HepG2 (cell line): Measurements from ENCODE around the gene OR6S1. TPM values are rescaled to one million over a fixed set of nuclear protein-coding genes. Genes with fewer than 3 reads are reported as not detected.

Source experiments
- ATAC-seq: fragments of 200-7000 bp; cut with Tn5 transposase; 3 replicates; pipeline ENCODE4 v1.9.1; 2020; ENCODE audit warnings: mild to moderate bottlenecking, moderate library complexity
- BruUV-seq: library from RNA; stranded (reverse); fragments of 400-500 nt; replicated peaks from 2 replicates; lab custom pipeline; 2021; lab: Mats Ljungman, UMichigan
- CTCF ChIA-PET: fragments of 300-600 bp; formaldehyde crosslinking; extraction: SDS; loops from one replicate; lab custom pipeline; 2021; ENCODE audit warnings: low total read pairs, inconsistent platforms, low intra/inter-chr PET ratio; lab: Yijun Ruan, JAX
- POLR2A ChIA-PET: fragments of 350-600 bp; sonication (Branson Sonifier 250); formaldehyde crosslinking; loops from one replicate; lab custom pipeline; 2020; ENCODE audit warnings: antibody characterized with exemption, inconsistent platforms; lab: Yijun Ruan, JAX
- DNase-seq: peaks from one replicate; pipeline ENCODE4 v3.0.0-alpha.2; 2015; ENCODE audit warnings: low spot score
- FAIRE-seq: peaks from 3 replicates; lab custom pipeline; 2011; peaks lifted over from hg19 to GRCh38; lab: Jason Lieb, UNC
- H2AFZ ChIP-seq: one replicate; pipeline ENCODE4 v1.6.1; 2011; ENCODE audit warnings: low read length, inconsistent platforms
- H3K27ac ChIP-seq: fragments of 300-600 bp; 3 replicates; pipeline ENCODE4 v1.8.0; 2011; ENCODE audit warnings: mixed run types, mild to moderate bottlenecking, mixed read lengths, low read length, inconsistent platforms; ENCODE audit not compliant: insufficient read depth; ENCODE audit errors: extremely low read length
- H3K27me3 ChIP-seq, 2 experiments: fragments of 200-600 bp in 1 of 2; 2 replicates in 1 of 2; 3 replicates in 1 of 2; pipeline versions ENCODE4 v1.6.0 to v1.8.0; 2011; ENCODE audit warnings: low read length in 2 of 2, mild to moderate bottlenecking in 2 of 2, moderate library complexity in 2 of 2, inconsistent platforms in 1 of 2; ENCODE audit not compliant: insufficient read depth in 2 of 2, control insufficient read depth in 1 of 2
- H3K36me3 ChIP-seq, 2 experiments: fragments of 200-600 bp in 1 of 2; replicated peaks in 1 of 2; 2 replicates in 1 of 2; 3 replicates in 1 of 2; pipeline versions ENCODE4 v1.5.1 to v1.8.0; 2011; ENCODE audit warnings: low read length in 2 of 2, inconsistent platforms in 1 of 2; ENCODE audit not compliant: insufficient read depth in 2 of 2, control insufficient read depth in 1 of 2
- H3K4me1 ChIP-seq: 2 replicates; pipeline ENCODE4 v1.5.1; 2012; ENCODE audit warnings: low read length, inconsistent platforms; ENCODE audit not compliant: insufficient read depth
- H3K4me2 ChIP-seq: 2 replicates; pipeline ENCODE4 v1.6.0; 2011; ENCODE audit warnings: low read depth, low read length, inconsistent platforms
- H3K4me3 ChIP-seq, 3 experiments: fragments of 200-600 bp in 1 of 3; sonication (generic), shearing (Covaris generic) in 1 of 3; replicated peaks in 1 of 3; 2 replicates each; pipeline ENCODE4 v1.5.1; 2011 to 2016; ENCODE audit warnings: low read length in 3 of 3, inconsistent platforms in 2 of 3, low read depth in 2 of 3, mild to moderate bottlenecking in 2 of 3, control low read depth in 1 of 3, mixed read lengths in 1 of 3; ENCODE audit not compliant: insufficient read depth in 1 of 3
- H3K79me2 ChIP-seq: one replicate; pipeline ENCODE4 v1.6.1; 2011; ENCODE audit warnings: low read length, inconsistent platforms; ENCODE audit not compliant: insufficient read depth
- H3K9ac ChIP-seq: 2 replicates; pipeline ENCODE4 v1.6.0; 2011; ENCODE audit warnings: mild to moderate bottlenecking, low read depth, low read length, inconsistent platforms; ENCODE audit not compliant: insufficient read depth
- H3K9me3 ChIP-seq: 2 replicates; pipeline ENCODE4 v1.5.1; 2012; ENCODE audit warnings: mild to moderate bottlenecking, low read length
- H4K20me1 ChIP-seq: 2 replicates; pipeline ENCODE4 v1.6.0; 2011; ENCODE audit warnings: inconsistent platforms, mild to moderate bottlenecking, low read length, moderate library complexity; ENCODE audit not compliant: insufficient read depth
- NFYB ChIP-seq: sonication (generic); formaldehyde crosslinking; IDR thresholded peaks from 2 replicates; pipeline ENCODE4 v1.4.0; 2020; ENCODE audit warnings: missing genetic modification reagents
- NFYC ChIP-seq: IDR thresholded peaks from 2 replicates; pipeline ENCODE4 v1.6.1; 2016; ENCODE audit warnings: missing genetic modification reagents, missing compliant biosample characterization
- PAF1 ChIP-seq: IDR thresholded peaks from 2 replicates; pipeline ENCODE4 v1.6.1; 2016; ENCODE audit warnings: missing genetic modification reagents, missing compliant biosample characterization
- RAD51 ChIP-seq: fragments of 450-650 bp; IDR thresholded peaks from 2 replicates; pipeline ENCODE4 v1.6.1; 2016; ENCODE audit warnings: borderline replicate concordance
- SRF ChIP-seq: IDR thresholded peaks from 2 replicates; pipeline ENCODE4 v1.6.1; 2011; ENCODE audit warnings: mild to moderate bottlenecking, low read depth, low read length, moderate library complexity
- ZNF83 ChIP-seq: sonication (generic); formaldehyde crosslinking; IDR thresholded peaks from 2 replicates; pipeline ENCODE4 v1.4.0; 2020; ENCODE audit warnings: missing genetic modification reagents, mild to moderate bottlenecking, borderline replicate concordance
- ZSCAN9 ChIP-seq: IDR thresholded peaks from 2 replicates; pipeline ENCODE4 v1.6.1; 2016; ENCODE audit warnings: borderline replicate concordance
- WGBS: methylation state at CpG from one replicate; pipeline ENCODE4 v1.1.6; 2017; ENCODE audit warnings: low lambda C conversion rate; 5-methylcytosine and 5-hydroxymethylcytosine counted together
- in situ Hi-C: cut with HindIII; loops from 2 replicates; pipeline ENCODE4 v1.10.0; 2017; ENCODE audit warnings: low pct_unique_long_range_greater_than_20kb; ENCODE audit not compliant: extremely low pct_ligation_motif_present
- intact Hi-C: fragments of 100-400 bp; cut with micrococcal nuclease; formaldehyde crosslinking; loops from one replicate; pipeline ENCODE4 v1.10.0; 2022; ENCODE audit not compliant: unreplicated experiment
- polyA plus RNA-seq, 8 experiments: library from polyadenylated mRNA; depleted of rRNA in 3 of 8; stranded (reverse) in 7 of 8; unstranded in 1 of 8; fragments of >200 nt; fragmentation: Illumina TruSeq in 4 of 8; extraction: Trizol in 4 of 8; gene quantifications; 2 replicates each; pipeline versions ENCODE4 v1.2.1 to v1.2.3, GENCODE V29; 2011 to 2016; ENCODE audit warnings: low read depth in 4 of 8, missing spikeins in 1 of 8, mixed read lengths in 1 of 8; ENCODE audit not compliant: insufficient read depth in 1 of 8
- total RNA-seq, 5 experiments: library from RNA; depleted of rRNA; stranded (reverse); fragments of >200 nt; fragmentation: Illumina TruSeq; extraction: Trizol; gene quantifications; 2 replicates each; pipeline ENCODE4 v1.2.3, GENCODE V29; 2016; ENCODE audit warnings: low read depth in 1 of 5
- TF ChIP-seq, protein P1 (sequence below): sonication (generic); formaldehyde crosslinking; IDR thresholded peaks from 2 replicates; pipeline ENCODE4 v1.5.0; 2020; ENCODE audit warnings: missing genetic modification reagents
- TF ChIP-seq, protein P2 (sequence below): sonication (generic); formaldehyde crosslinking; IDR thresholded peaks from 2 replicates; pipeline ENCODE4 v1.5.1; 2020; ENCODE audit warnings: missing genetic modification reagents, mild to moderate bottlenecking, borderline replicate concordance
- TF ChIP-seq, protein P3 (sequence below), 2 experiments: sonication (generic) in 1 of 2; formaldehyde crosslinking in 1 of 2; IDR thresholded peaks; 2 replicates each; pipeline versions ENCODE4 v1.5.1 to v1.6.1; 2011 to 2020; ENCODE audit warnings: borderline replicate concordance in 1 of 2, low read depth in 1 of 2, low read length in 1 of 2, mild to moderate bottlenecking in 1 of 2, missing genetic modification reagents in 1 of 2, moderate library complexity in 1 of 2
- TF ChIP-seq, protein P4 (sequence below): sonication (generic); formaldehyde crosslinking; IDR thresholded peaks from 2 replicates; pipeline ENCODE4 v1.5.0; 2020; ENCODE audit warnings: missing genetic modification reagents
- TF ChIP-seq, protein P5 (sequence below): sonication (generic); formaldehyde crosslinking; IDR thresholded peaks from 2 replicates; pipeline ENCODE4 v1.9.0; 2022; ENCODE audit warnings: low read depth, missing genetic modification reagents
- TF ChIP-seq, protein P6 (sequence below): sonication (generic); IDR thresholded peaks from 2 replicates; pipeline ENCODE4 v1.6.1; 2016; ENCODE audit warnings: low read depth, borderline replicate concordance

OR6S1 gene
- total and polyA plus RNA-seq, 2 of the 13 experiments (the other 11 are each of a cell fraction or from before 2014, with no cell fraction given): 0.09 TPM; not detected in 1

DNA sequence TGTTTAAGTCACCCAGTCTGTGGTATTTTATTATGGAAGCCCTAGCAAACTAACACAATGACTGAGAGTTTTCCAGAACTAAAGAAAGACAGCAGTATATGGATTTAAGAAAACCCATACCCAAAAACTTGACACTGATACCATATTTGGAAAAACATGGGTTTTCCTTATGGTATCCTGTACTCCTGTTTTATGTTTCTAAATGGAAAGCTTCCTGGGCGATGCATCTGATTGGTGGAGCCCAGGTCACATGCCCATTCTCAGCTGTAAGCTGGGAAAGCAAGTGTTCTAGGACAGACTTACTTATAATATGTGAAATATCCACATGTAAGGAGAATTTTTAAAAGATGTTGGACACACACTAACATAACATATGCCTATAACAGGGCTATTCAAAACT lies 38.4 kb upstream of the OR6S1 start:
- peaks cover 6% of the 10 kb centered on the region for H3K79me2 ChIP-seq
- H3K27me3 ChIP-seq: peaks cover 0 to 5% of the 10 kb centered on the region in 2 experiments; a peak in 1 of 5 replicates
- TF ChIP-seq, protein P1, sequence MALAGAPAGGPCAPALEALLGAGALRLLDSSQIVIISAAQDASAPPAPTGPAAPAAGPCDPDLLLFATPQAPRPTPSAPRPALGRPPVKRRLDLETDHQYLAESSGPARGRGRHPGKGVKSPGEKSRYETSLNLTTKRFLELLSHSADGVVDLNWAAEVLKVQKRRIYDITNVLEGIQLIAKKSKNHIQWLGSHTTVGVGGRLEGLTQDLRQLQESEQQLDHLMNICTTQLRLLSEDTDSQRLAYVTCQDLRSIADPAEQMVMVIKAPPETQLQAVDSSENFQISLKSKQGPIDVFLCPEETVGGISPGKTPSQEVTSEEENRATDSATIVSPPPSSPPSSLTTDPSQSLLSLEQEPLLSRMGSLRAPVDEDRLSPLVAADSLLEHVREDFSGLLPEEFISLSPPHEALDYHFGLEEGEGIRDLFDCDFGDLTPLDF: no peak
- TF ChIP-seq, protein P2, sequence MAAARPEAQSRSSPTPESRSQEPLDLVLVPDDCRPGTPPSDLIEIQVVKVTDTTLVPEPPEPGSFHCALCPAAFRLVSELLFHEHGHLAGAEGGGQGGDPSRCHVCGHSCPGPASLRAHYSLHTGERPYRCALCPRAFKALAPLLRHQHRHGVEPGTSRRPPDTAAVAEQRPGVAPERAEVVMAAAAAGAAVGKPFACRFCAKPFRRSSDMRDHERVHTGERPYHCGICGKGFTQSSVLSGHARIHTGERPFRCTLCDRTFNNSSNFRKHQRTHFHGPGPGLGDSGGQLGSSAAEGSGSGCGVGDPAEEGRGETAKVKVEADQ: 0 out of 2 replicates have a peak, but pooled peaks have one; percentile 10
- TF ChIP-seq NFYB (CRISPR knock-in tag) (peak; percentile 86), NFYC (CRISPR knock-in tag) (peak; percentile 92), ZNF83 (CRISPR knock-in tag) (no peak), SRF (peak; percentile 71), RAD51 (peak; percentile 90; the same call in 1 of the 2 replicates), ZSCAN9 (CRISPR knock-in tag) (no peak), PAF1 (CRISPR knock-in tag) (no peak)
- TF ChIP-seq, protein P3, sequence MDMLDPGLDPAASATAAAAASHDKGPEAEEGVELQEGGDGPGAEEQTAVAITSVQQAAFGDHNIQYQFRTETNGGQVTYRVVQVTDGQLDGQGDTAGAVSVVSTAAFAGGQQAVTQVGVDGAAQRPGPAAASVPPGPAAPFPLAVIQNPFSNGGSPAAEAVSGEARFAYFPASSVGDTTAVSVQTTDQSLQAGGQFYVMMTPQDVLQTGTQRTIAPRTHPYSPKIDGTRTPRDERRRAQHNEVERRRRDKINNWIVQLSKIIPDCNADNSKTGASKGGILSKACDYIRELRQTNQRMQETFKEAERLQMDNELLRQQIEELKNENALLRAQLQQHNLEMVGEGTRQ (IDR thresholded peaks at IDR 0.05; ENCODE audit: low read depth, low read length): peak; percentile 86
- TF ChIP-seq, protein P3 (CRISPR knock-in tag; IDR thresholded peaks at IDR 0.05; ENCODE audit: borderline replicate concordance): peak; percentile 94; the same call in 1 of the 2 replicates
- TF ChIP-seq, protein P4, sequence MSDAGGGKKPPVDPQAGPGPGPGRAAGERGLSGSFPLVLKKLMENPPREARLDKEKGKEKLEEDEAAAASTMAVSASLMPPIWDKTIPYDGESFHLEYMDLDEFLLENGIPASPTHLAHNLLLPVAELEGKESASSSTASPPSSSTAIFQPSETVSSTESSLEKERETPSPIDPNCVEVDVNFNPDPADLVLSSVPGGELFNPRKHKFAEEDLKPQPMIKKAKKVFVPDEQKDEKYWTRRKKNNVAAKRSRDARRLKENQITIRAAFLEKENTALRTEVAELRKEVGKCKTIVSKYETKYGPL: 0 out of 2 replicates have a peak, but pooled peaks have one; percentile 25
- TF ChIP-seq, protein P5, sequence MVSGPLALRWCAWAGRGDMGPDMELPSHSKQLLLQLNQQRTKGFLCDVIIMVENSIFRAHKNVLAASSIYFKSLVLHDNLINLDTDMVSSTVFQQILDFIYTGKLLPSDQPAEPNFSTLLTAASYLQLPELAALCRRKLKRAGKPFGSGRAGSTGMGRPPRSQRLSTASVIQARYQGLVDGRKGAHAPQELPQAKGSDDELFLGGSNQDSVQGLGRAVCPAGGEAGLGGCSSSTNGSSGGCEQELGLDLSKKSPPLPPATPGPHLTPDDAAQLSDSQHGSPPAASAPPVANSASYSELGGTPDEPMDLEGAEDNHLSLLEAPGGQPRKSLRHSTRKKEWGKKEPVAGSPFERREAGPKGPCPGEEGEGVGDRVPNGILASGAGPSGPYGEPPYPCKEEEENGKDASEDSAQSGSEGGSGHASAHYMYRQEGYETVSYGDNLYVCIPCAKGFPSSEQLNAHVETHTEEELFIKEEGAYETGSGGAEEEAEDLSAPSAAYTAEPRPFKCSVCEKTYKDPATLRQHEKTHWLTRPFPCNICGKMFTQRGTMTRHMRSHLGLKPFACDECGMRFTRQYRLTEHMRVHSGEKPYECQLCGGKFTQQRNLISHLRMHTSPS (CRISPR knock-in tag): no peak
- TF ChIP-seq, protein P6, sequence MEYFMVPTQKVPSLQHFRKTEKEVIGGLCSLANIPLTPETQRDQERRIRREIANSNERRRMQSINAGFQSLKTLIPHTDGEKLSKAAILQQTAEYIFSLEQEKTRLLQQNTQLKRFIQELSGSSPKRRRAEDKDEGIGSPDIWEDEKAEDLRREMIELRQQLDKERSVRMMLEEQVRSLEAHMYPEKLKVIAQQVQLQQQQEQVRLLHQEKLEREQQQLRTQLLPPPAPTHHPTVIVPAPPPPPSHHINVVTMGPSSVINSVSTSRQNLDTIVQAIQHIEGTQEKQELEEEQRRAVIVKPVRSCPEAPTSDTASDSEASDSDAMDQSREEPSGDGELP: peak; percentile 91
- CTCF ChIA-PET: no interaction called here
- DNase-seq (peak; percentile 76), FAIRE-seq (no peak), ATAC-seq (no peak)
- H3K27ac ChIP-seq: no peak overlapping the region
- in situ Hi-C loops (loop anchor here (5.0 to 10.0 kb wide), 3 partner anchors 48 to 355 kb away; partner anchors contain the start of gene PIP4P1), intact Hi-C loops (loop anchor here (5.0 kb wide), 1 partner anchor 377 kb away; the partner anchor contains the start of gene RNASE8)
- peak overlapping the region; percentile 95; the same call in 1 of the 2 replicates for H3K9ac ChIP-seq
- no peaks in the 10 kb centered on the region for H4K20me1 ChIP-seq
- H3K4me3 ChIP-seq: peak overlapping the region; percentile 83 to 89 (median 89)
- peak overlapping the region; percentile 30 for H2AFZ ChIP-seq
- H3K36me3 ChIP-seq: no peaks in the 10 kb centered on the region
- H3K9me3 ChIP-seq: no peaks in the 10 kb centered on the region
- peak overlapping the region; percentile 96 for H3K4me2 ChIP-seq
- peaks cover 31% of the 10 kb centered on the region for H3K4me1 ChIP-seq
- no TSS peak for BruUV-seq
- POLR2A ChIA-PET: interaction anchor here (0.6 to 8.9 kb wide), 10 partner anchors 9 to 337 kb away, joined by 3 to 141 read pairs (median 76); partner anchors contain the start of genes ANG, PARP2 and PIP4P1
- 0% methylated on average over 1 of the region's 1 CpG for WGBS
